ENCODE measurements around the gene TBC1D19. TPM values are rescaled to one million over a fixed set of nuclear protein-coding genes. Genes with fewer than 3 reads are reported as not detected.
"Not testable (repeated sequence)": the region's sequence is repeated elsewhere in the genome, so short reads cannot be mapped to it uniquely, and the experiment has no call there.

Gene TBC1D19
- 5.2 and 6.7 TPM in 2 replicates for total RNA-seq

DNA sequence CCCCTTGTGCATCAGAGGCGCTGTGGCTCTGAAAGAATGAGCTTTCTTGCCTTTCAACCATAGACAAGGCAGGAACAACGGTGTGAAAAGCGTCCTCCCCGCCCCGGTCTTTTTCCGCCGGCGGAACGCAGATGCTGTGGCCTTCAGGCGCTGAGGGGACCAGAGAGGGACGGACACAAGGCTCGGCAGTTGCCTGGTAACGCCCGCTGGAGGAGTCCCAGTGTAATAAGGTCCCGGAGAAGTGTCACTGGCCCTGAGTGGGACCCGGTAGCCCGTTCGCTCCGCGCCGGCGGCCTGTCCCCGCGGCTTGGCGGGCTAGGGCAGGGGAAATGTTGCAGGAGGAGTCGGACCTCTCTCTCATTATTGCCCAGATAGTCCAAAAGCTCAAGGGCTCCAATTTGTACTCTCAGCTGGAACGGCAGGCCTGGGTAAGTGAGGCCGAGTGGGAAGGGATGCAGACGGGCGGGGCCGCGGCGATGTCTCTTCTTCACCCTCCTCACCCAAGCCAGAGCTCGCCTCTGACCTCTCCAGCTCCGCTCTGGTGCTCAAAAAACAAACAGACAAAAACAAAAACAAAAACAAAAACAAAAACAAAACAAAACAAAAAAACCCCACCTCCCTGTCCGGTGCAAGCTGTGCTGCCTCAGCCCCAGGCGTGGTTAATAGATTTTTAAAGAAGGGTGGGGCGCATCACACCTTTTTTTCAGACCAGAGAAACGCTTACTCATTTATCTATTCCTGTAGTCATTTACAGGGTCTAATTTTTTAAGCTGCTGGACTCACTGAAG lies at the start of gene TBC1D19:
Gene TBC1D19 (plus strand): TSS at position 220 of the 788 bp plus-strand sequence. CDS start 110 bp downstream, at position 330.
- POLR2A ChIA-PET: interaction anchor here (0.5 to 3.0 kb wide), 12 partner anchors 243 to 670 kb away, joined by 3 to 38 read pairs (median 4); partner anchors contain the start of genes RBPJ and STIM2
- ATAC-seq (ENCODE audit: low read depth) (peak; percentile 96), DNase-seq (peak; percentile 82)
- TF ChIP-seq, protein P1, sequence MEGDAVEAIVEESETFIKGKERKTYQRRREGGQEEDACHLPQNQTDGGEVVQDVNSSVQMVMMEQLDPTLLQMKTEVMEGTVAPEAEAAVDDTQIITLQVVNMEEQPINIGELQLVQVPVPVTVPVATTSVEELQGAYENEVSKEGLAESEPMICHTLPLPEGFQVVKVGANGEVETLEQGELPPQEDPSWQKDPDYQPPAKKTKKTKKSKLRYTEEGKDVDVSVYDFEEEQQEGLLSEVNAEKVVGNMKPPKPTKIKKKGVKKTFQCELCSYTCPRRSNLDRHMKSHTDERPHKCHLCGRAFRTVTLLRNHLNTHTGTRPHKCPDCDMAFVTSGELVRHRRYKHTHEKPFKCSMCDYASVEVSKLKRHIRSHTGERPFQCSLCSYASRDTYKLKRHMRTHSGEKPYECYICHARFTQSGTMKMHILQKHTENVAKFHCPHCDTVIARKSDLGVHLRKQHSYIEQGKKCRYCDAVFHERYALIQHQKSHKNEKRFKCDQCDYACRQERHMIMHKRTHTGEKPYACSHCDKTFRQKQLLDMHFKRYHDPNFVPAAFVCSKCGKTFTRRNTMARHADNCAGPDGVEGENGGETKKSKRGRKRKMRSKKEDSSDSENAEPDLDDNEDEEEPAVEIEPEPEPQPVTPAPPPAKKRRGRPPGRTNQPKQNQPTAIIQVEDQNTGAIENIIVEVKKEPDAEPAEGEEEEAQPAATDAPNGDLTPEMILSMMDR (IDR thresholded peaks at IDR 0.05): no peak
- peaks cover 7% of the 10 kb centered on the region for H3K36me3 Mint-ChIP-seq (ENCODE audit: low read depth)
- H3K27ac Mint-ChIP-seq: peak within 1 kb of the TSS; percentile 93
- peaks cover 24% of the 10 kb centered on the region for H3K4me1 Mint-ChIP-seq
- intact Hi-C loops (cut with micrococcal nuclease): loop anchor here (1.0 to 5.0 kb wide), 14 partner anchors 127 to 2002 kb away; partner anchors contain the start of genes DHX15, PI4K2B, RBPJ and SEPSECS
- CTCF ChIA-PET: interaction anchor here (0.7 to 2.7 kb wide), 2 partner anchors 274 to 1272 kb away, joined by 3 to 9 read pairs; partner anchors contain the start of gene ZCCHC4
- H3K4me3 Mint-ChIP-seq: peak within 1 kb of the TSS; percentile 96
- no peaks in the 10 kb centered on the region for H3K9me3 Mint-ChIP-seq
- peaks cover under 1% of the 10 kb centered on the region for H3K27me3 Mint-ChIP-seq

GRCh38 chr4:26542991-26543390 lies 40.9 kb upstream of the TBC1D19 start:
- ATAC-seq (ENCODE audit: low read depth) (no peak), DNase-seq (no peak)
- Mint-ChIP-seq H3K36me3 (ENCODE audit: low read depth) (no peaks in the 10 kb centered on the region), H3K4me1 (no peaks in the 10 kb centered on the region), H3K9me3 (peaks cover 27% of the 10 kb centered on the region), H3K27me3 (peaks cover 2% of the 10 kb centered on the region), H3K27ac (no peak overlapping the region), H3K4me3 (no peak overlapping the region)
- TF ChIP-seq, protein P1 (IDR thresholded peaks at IDR 0.05): no peak
- CTCF ChIA-PET: no interaction called here
- intact Hi-C loops (cut with micrococcal nuclease): no loop called here
- POLR2A ChIA-PET: no interaction called here

GRCh38 chr4:26544421-26544820 lies 39.5 kb upstream of the TBC1D19 start:
- intact Hi-C loops (cut with micrococcal nuclease): no loop called here
- ChIA-PET POLR2A (no interaction called here), CTCF (no interaction called here)
- no peak for DNase-seq
- Mint-ChIP-seq H3K9me3 (peaks cover 27% of the 10 kb centered on the region), H3K4me1 (no peaks in the 10 kb centered on the region), H3K27me3 (peaks cover 6% of the 10 kb centered on the region), H3K36me3 (ENCODE audit: low read depth) (no peaks in the 10 kb centered on the region), H3K4me3 (no peak overlapping the region), H3K27ac (no peak overlapping the region)
- TF ChIP-seq, protein P1 (IDR thresholded peaks at IDR 0.05): no peak
- ATAC-seq (ENCODE audit: low read depth): no peak

- POLR2A ChIA-PET; ATAC-seq (ENCODE audit: low read depth); H3K4me1 Mint-ChIP-seq; H3K4me3 Mint-ChIP-seq; intact Hi-C loops (cut with micrococcal nuclease); H3K36me3 Mint-ChIP-seq (ENCODE audit: low read depth); H3K27ac Mint-ChIP-seq; CTCF ChIA-PET; DNase-seq: not testable (repeated sequence)
- Mint-ChIP-seq H3K27me3 (peaks cover 20% of the 10 kb centered on the region), H3K9me3 (peaks cover 33% of the 10 kb centered on the region)
Observed at GRCh38 chr4:26548379-26548778, 35.5 kb upstream of the TBC1D19 start.

- Mint-ChIP-seq H3K36me3 (ENCODE audit: low read depth) (no peaks in the 10 kb centered on the region), H3K4me3 (no peak overlapping the region), H3K4me1 (peaks cover 1% of the 10 kb centered on the region), H3K9me3 (peaks cover 13% of the 10 kb centered on the region), H3K27ac (no peak overlapping the region), H3K27me3 (peaks cover 32% of the 10 kb centered on the region)
- ChIA-PET POLR2A (no interaction called here), CTCF (no interaction called here)
- TF ChIP-seq, protein P1 (IDR thresholded peaks at IDR 0.05): no peak
- ATAC-seq (ENCODE audit: low read depth) (no peak), DNase-seq (no peak)
- intact Hi-C loops (cut with micrococcal nuclease): no loop called here
Observed at GRCh38 chr4:26557164-26557563, 26.7 kb upstream of the TBC1D19 start.

Measured in activated B cell treated with CpG ODN at 0.5 μM for 24 hours (primary cell).